Memory B cell (primary cell): ENCODE results near the gene PARP12.

Source experiments
- ATAC-seq: fragments of 150-1000 bp; cut with Tn5 transposase; 2 replicates; pipeline ENCODE4 v1.10.0; 2021; ENCODE audit warnings: low read depth, mild to moderate bottlenecking, moderate library complexity
- DNase-seq, 2 donors: peaks; one replicate each; pipeline ENCODE4 v3.0.0; 2022; ENCODE audit warnings: low spot score in 2 of 2
- H3K27ac Mint-ChIP-seq: one replicate; pipeline ENCODE4 v1.8.0; 2022; ENCODE audit warnings: mild to moderate bottlenecking, moderate library complexity, mixed read lengths
- H3K27me3 Mint-ChIP-seq: one replicate; pipeline ENCODE4 v1.8.0; 2022; ENCODE audit warnings: mixed read lengths
- H3K36me3 Mint-ChIP-seq: one replicate; pipeline ENCODE4 v1.8.0; 2022; ENCODE audit warnings: mild to moderate bottlenecking, mixed read lengths
- H3K4me1 Mint-ChIP-seq: one replicate; pipeline ENCODE4 v1.8.0; 2022; ENCODE audit warnings: mixed read lengths
- H3K4me3 Mint-ChIP-seq: one replicate; pipeline ENCODE4 v1.8.0; 2022; ENCODE audit warnings: mild to moderate bottlenecking, moderate library complexity, mixed read lengths
- H3K9me3 Mint-ChIP-seq: one replicate; pipeline ENCODE4 v1.8.0; 2022; ENCODE audit warnings: mixed read lengths

The PARP12 gene

GRCh38 chr7:140054751-140055150 lies 8.0 kb downstream of the PARP12 start:
- Mint-ChIP-seq H3K27ac (peak overlapping the region; percentile 83), H3K4me3 (no peak overlapping the region), H3K36me3 (peaks cover 33% of the 10 kb centered on the region), H3K4me1 (peaks cover 44% of the 10 kb centered on the region), H3K9me3 (no peaks in the 10 kb centered on the region), H3K27me3 (no peaks in the 10 kb centered on the region)
- no peak for ATAC-seq
- no peak for DNase-seq

DNA sequence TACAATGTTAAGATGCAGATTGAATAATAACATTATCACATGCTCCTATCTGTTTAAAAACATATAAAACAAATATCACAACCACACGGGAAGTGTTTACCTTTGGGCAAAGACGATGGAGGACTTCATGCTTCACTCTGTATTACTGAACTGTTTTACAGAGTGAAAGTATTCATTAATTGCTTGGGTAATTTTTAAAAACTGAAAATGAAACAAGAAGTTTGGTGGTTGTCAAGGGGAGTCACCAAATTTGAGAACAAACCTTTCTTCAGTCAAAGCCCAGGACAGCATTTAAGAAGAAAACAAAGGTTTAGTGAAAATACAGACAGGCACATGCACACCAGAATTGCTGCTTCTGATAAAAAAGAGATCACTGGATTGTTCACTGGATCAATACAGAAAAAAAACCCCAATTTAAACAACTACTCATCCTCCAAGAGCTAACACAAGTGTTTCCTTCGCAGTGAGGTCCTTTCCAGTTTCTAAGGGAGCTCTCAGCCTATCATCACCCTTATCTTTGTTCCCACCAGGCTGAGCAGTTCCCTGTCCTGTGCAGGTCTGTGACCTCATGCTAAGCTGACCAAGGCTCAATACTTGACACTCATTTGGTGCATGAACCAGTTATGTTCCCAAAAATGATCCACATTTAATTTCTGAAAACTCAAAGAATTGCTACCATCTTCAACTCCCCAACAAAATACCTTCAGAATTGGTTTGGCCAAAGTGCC lies 8.8 kb downstream of the PARP12 start:
- Mint-ChIP-seq H3K27me3 (no peaks in the 10 kb centered on the region), H3K27ac (peak overlapping the region; percentile 83), H3K36me3 (peaks cover 31% of the 10 kb centered on the region), H3K9me3 (no peaks in the 10 kb centered on the region), H3K4me1 (peaks cover 40% of the 10 kb centered on the region), H3K4me3 (peak overlapping the region; percentile 58)
- DNase-seq = peak in 1 of 2 donors; percentile 17
- ATAC-seq = peak; percentile 97

- H3K4me3 Mint-ChIP-seq = no peak overlapping the region
- H3K27ac Mint-ChIP-seq = no peak overlapping the region
- H3K27me3 Mint-ChIP-seq = no peaks in the 10 kb centered on the region
- peaks cover 44% of the 10 kb centered on the region for H3K4me1 Mint-ChIP-seq
- peaks cover 25% of the 10 kb centered on the region for H3K36me3 Mint-ChIP-seq
- H3K9me3 Mint-ChIP-seq = no peaks in the 10 kb centered on the region
- ATAC-seq = no peak
- DNase-seq = no peak
Observed at GRCh38 chr7:140051820-140052219, 10.9 kb downstream of the PARP12 start.

GRCh38 chr7:140050100-140050499 lies 12.7 kb downstream of the PARP12 start:
- no peak for ATAC-seq
- Mint-ChIP-seq H3K36me3 (peaks cover 21% of the 10 kb centered on the region), H3K9me3 (no peaks in the 10 kb centered on the region), H3K4me3 (no peak overlapping the region), H3K4me1 (peaks cover 37% of the 10 kb centered on the region), H3K27ac (no peak overlapping the region), H3K27me3 (no peaks in the 10 kb centered on the region)
- no peak for DNase-seq

DNA sequence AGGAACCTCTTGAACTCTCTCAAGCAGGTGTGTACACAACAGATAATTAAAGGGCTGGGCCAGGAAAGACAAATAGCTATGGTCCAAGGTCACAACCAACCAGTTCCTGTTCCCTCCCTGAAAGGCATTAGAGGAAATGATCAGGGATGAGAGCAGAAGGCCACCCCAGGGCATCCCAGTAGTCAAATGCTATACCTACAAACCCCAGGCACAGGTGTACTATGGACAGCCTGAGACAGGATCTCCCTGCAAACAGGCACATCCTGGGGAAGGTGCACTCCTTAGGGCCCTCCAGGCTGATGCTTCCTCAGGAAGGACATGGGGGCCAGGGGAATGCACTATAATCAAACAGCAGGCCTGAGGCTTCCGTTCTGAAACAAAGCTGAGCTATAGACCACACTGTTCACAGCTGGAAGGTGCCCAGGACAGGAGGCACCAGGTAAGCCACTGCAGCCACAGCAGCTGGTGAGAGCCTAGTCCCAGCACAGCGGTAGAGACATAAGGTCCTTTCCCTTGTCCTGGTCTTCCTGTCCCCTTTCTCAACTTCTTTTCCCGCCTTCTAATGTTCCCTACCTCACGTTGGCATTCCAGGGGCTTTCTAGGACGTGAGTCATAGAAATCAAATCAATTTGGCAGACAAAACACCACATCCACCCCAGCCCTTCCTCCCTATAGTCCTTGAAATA lies 13.3 kb downstream of the PARP12 start:
- H3K4me3 Mint-ChIP-seq = no peak overlapping the region
- no peak overlapping the region for H3K27ac Mint-ChIP-seq
- ATAC-seq (no peak), DNase-seq (no peak)
- H3K36me3 Mint-ChIP-seq = peaks cover 22% of the 10 kb centered on the region
- no peaks in the 10 kb centered on the region for H3K27me3 Mint-ChIP-seq
- H3K9me3 Mint-ChIP-seq = no peaks in the 10 kb centered on the region
- H3K4me1 Mint-ChIP-seq = peaks cover 31% of the 10 kb centered on the region

- ATAC-seq (no peak), DNase-seq (no peak)
- Mint-ChIP-seq H3K36me3 (peaks cover 25% of the 10 kb centered on the region), H3K4me3 (no peak overlapping the region), H3K27ac (no peak overlapping the region), H3K9me3 (no peaks in the 10 kb centered on the region), H3K27me3 (no peaks in the 10 kb centered on the region), H3K4me1 (peaks cover 26% of the 10 kb centered on the region)
Observed at GRCh38 chr7:140048989-140049338, 13.8 kb downstream of the PARP12 start.

- no peak for ATAC-seq
- Mint-ChIP-seq H3K9me3 (no peaks in the 10 kb centered on the region), H3K27me3 (no peaks in the 10 kb centered on the region)
Observed at GRCh38 chr7:140048138-140048537, 14.6 kb downstream of the PARP12 start.

DNA sequence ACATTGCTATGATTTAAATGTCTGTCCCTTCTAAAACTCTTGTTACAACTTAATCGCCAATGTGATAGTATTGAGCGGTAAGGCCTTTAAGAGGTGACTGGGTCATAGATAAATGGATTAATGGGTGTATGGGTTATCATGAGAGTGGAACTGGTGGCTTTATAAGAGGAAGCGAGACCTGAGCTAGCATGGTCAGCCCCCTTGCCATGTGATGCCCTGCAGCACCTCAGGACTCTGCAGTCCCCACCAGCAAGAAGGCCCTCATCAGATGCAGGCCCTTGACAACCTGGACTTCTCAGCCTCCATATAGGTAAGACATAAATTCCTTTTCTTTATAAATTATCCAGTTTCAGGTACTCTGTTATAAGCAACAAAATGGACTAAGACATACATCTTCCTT lies 15.6 kb downstream of the PARP12 start:
- ATAC-seq = no peak

More at GRCh38 chr7:140048138-140048537, 14.6 kb downstream of the PARP12 start:
- no peak overlapping the region for H3K4me3 Mint-ChIP-seq
- no peak overlapping the region for H3K27ac Mint-ChIP-seq
- DNase-seq = no peak
- peaks cover 20% of the 10 kb centered on the region for H3K4me1 Mint-ChIP-seq
- peaks cover 28% of the 10 kb centered on the region for H3K36me3 Mint-ChIP-seq

DNA sequence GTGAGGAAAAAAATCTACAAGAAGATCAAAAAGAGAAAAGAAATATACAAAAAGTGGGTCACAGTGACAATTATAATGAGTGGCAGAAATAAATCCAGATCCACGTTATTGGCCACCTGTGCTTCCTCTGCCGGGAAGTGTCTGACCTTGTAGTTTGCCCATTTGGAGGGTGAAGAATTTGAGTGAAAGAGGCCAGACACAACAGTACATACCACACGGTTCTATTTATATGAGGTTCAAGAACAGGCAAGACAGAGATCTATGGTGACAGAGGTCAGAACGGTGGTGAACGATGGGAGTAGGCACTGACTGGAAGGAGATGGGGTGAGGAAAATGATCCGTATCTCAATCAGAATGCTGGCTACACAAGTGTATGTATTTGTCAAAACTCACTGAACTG lies 17.1 kb downstream of the PARP12 start:
- no peak for ATAC-seq
- Mint-ChIP-seq H3K36me3 (peaks cover 33% of the 10 kb centered on the region), H3K4me1 (peaks cover 12% of the 10 kb centered on the region), H3K27me3 (no peaks in the 10 kb centered on the region), H3K27ac (no peak overlapping the region), H3K4me3 (no peak overlapping the region), H3K9me3 (no peaks in the 10 kb centered on the region)
- no peak for DNase-seq

More for the DNA sequence above, 15.6 kb downstream of the PARP12 start:
- H3K27me3 Mint-ChIP-seq = no peaks in the 10 kb centered on the region
- H3K4me3 Mint-ChIP-seq = no peak overlapping the region
- H3K27ac Mint-ChIP-seq = no peak overlapping the region
- H3K36me3 Mint-ChIP-seq = peaks cover 29% of the 10 kb centered on the region
- peaks cover 14% of the 10 kb centered on the region for H3K4me1 Mint-ChIP-seq
- H3K9me3 Mint-ChIP-seq = no peaks in the 10 kb centered on the region
- no peak for DNase-seq

DNA sequence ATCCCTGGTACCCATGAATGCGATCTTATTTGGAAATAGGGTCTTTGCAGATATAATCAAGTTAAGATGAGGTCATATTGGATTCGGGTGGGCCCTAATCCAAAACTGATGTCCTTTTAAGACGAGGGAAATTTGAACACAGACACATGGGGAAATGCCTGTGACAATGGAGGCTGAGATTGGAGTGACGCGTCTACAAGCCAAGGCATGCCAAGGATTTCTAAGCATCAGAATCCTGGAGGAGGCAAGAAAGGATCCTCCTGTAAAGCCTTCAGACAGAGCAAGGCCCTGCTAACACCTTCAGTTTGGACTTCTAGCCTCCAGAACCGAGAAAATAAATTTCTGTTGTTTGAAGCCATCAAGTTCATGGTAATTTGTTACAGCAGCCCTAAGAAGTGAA lies 18.5 kb downstream of the PARP12 start:
- Mint-ChIP-seq H3K4me1 (peaks cover 7% of the 10 kb centered on the region), H3K27me3 (no peaks in the 10 kb centered on the region), H3K9me3 (no peaks in the 10 kb centered on the region), H3K4me3 (no peak overlapping the region), H3K27ac (no peak overlapping the region), H3K36me3 (peaks cover 39% of the 10 kb centered on the region)
- no peak for ATAC-seq
- DNase-seq = no peak

DNA sequence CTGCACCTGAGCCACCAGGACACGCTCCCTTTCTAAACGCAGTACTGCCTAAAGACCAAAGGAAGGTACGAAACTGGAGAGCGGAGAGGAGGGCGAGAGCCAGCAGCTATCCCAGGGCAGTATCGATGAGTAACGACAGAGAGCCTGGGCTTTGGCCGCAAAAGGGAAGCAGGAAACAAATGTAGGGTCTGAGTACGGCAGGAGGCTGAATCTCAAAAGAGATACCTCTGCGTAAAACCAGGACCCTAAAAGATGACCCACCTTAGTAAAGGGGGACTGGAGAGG lies 20.4 kb downstream of the PARP12 start:
- Mint-ChIP-seq H3K9me3 (no peaks in the 10 kb centered on the region), H3K27me3 (no peaks in the 10 kb centered on the region), H3K36me3 (peaks cover 49% of the 10 kb centered on the region), H3K4me1 (no peaks in the 10 kb centered on the region), H3K27ac (no peak overlapping the region), H3K4me3 (no peak overlapping the region)
- DNase-seq = no peak
- ATAC-seq = no peak

- DNase-seq = no peak
- Mint-ChIP-seq H3K9me3 (no peaks in the 10 kb centered on the region), H3K27ac (no peak overlapping the region), H3K4me1 (peaks cover under 1% of the 10 kb centered on the region), H3K36me3 (peaks cover 49% of the 10 kb centered on the region), H3K27me3 (no peaks in the 10 kb centered on the region), H3K4me3 (no peak overlapping the region)
- ATAC-seq = no peak
Observed at GRCh38 chr7:140041659-140042385, 20.9 kb downstream of the PARP12 start.

- no peaks in the 10 kb centered on the region for H3K27me3 Mint-ChIP-seq
- ATAC-seq (no peak), DNase-seq (no peak)
- H3K27ac Mint-ChIP-seq = no peak overlapping the region
- H3K4me3 Mint-ChIP-seq = no peak overlapping the region
- no peaks in the 10 kb centered on the region for H3K9me3 Mint-ChIP-seq
- H3K4me1 Mint-ChIP-seq = peaks cover 11% of the 10 kb centered on the region
- peaks cover 52% of the 10 kb centered on the region for H3K36me3 Mint-ChIP-seq
Observed at GRCh38 chr7:140039896-140040295, 22.9 kb downstream of the PARP12 start.

DNA sequence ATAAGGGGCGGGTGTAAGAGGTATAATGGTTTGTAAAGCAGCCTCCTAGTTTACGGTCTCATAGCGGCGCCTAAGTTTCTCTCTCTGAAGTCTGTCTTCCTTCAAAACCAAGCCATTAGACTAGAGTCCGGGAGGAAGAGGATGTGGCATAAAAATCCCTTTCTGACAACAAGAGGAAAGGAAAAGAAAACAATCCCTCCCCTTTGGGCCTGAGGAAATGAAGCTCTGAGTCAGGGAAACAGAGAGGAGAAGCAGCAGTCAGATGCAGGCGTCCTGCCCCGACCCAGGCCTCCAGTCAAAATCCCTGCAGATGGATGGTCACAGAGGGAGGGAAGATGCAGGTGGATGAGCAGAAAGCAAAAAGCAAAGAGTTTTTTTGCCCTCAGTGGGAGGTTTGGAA lies 23.7 kb downstream of the PARP12 start:
- Mint-ChIP-seq H3K27me3 (no peaks in the 10 kb centered on the region), H3K9me3 (no peaks in the 10 kb centered on the region), H3K27ac (no peak overlapping the region), H3K36me3 (peaks cover 49% of the 10 kb centered on the region), H3K4me3 (no peak overlapping the region), H3K4me1 (peaks cover 11% of the 10 kb centered on the region)
- no peak for DNase-seq
- no peak for ATAC-seq
